Measurements from ENCODE around the gene PMEPA1.

Gene PMEPA1

GRCh38 chr20:57738484-57738883 lies 28.7 kb upstream of the PMEPA1 start (continued):
- TF ChIP-seq ZNF521 (tag by site-specific recombination; IDR thresholded peaks at IDR 0.05) (no peak), INSM2 (tag by site-specific recombination; IDR thresholded peaks at IDR 0.05) (no peak), ZNF146 (tag by site-specific recombination; IDR thresholded peaks at IDR 0.05) (no peak), GLIS1 (tag by site-specific recombination; IDR thresholded peaks at IDR 0.05) (0 out of 2 replicates have a peak, but pooled peaks have one; percentile 7), ZBTB7A (tag by site-specific recombination; IDR thresholded peaks at IDR 0.05; ENCODE audit: low read depth) (no peak), ZFHX2 (tag by site-specific recombination; conservative IDR thresholded peaks at IDR 0.05) (peak; percentile 81), ZNF18 (tag by site-specific recombination; IDR thresholded peaks at IDR 0.05) (no peak), KLF9 (tag by site-specific recombination; IDR thresholded peaks at IDR 0.05; ENCODE audit: low read depth) (peak; percentile 71; the same call in 1 of the 2 replicates), ZNF548 (tag by site-specific recombination; IDR thresholded peaks at IDR 0.05) (no peak), ZNF585B (tag by site-specific recombination; IDR thresholded peaks at IDR 0.05) (no peak), TCF7L2 (IDR thresholded peaks at IDR 0.05; ENCODE audit: borderline replicate concordance, low read depth, low read length) (no peak), ZNF280C (tag by site-specific recombination; IDR thresholded peaks at IDR 0.05) (no peak), EGR2 (tag by site-specific recombination; IDR thresholded peaks at IDR 0.05; ENCODE audit: low read depth) (peak; percentile 83), ZBTB26 (tag by site-specific recombination; optimal IDR thresholded peaks at IDR 0.05) (no peak), KLF16 (tag by site-specific recombination; IDR thresholded peaks at IDR 0.05) (peak; percentile 81), ZNF510 (tag by site-specific recombination; IDR thresholded peaks at IDR 0.05; ENCODE audit: insufficient replicate concordance) (no peak), ZBTB17 (tag by site-specific recombination; IDR thresholded peaks at IDR 0.05) (0 out of 2 replicates have a peak, but pooled peaks have one; percentile 26), SP2 (tag by site-specific recombination; IDR thresholded peaks at IDR 0.05) (no peak), ZNF335 (tag by site-specific recombination; conservative IDR thresholded peaks at IDR 0.05) (no peak), SP3 (tag by site-specific recombination; IDR thresholded peaks at IDR 0.05) (peak; percentile 23; the same call in 1 of the 2 replicates), ZNF513 (tag by site-specific recombination; IDR thresholded peaks at IDR 0.05) (no peak), GFI1B (tag by site-specific recombination; IDR thresholded peaks at IDR 0.05) (no peak), ZNF629 (tag by site-specific recombination; IDR thresholded peaks at IDR 0.05) (peak; percentile 82), KLF17 (tag by site-specific recombination; IDR thresholded peaks at IDR 0.05) (0 out of 2 replicates have a peak, but pooled peaks have one; percentile 52)
